Measurements from ENCODE around the gene MDN1. TPM values are rescaled to one million over a fixed set of nuclear protein-coding genes. Genes with fewer than 3 reads are reported as not detected.
"Not testable (repeated sequence)": the region's sequence is repeated elsewhere in the genome, so short reads cannot be mapped to it uniquely, and the experiment has no call there.

The MDN1 gene
- total RNA-seq, 2 donors from 2014 or later = 51.2 to 53.1 TPM

DNA sequence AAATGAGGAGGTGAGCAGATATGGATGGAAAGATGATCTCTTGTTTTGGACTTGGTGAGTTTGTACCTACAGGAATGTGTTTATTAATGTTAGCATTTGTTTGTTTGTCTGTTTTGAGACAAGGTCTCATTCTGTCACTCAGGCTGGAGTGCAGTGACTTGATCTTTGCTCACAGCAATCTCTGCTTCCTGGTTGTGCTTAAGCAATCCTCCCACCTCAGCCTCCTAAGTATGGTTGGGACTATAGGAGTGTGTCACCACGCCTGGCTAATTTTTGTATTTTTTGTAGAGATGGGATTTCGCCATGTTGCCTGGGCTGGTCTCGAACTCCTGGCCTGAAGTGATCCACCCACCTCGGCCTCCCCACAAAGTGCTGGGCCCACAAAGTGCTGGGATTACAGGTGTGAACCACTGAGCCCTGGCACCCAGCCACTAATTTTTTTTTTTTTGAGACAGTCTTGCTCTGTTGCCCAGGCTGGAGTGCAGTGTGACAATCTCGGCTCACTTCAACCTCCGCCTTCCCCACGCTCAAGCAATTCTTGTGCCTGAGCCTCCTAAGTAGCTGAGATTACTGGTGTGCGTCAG, 17.1 kb upstream of the MDN1 start:
- H3K4me3 Mint-ChIP-seq = peak overlapping the region; percentile 58
- no peaks in the 10 kb centered on the region for H3K9me3 ChIP-seq (ENCODE audit: control insufficient read depth, low read length, poor library complexity, severe bottlenecking)
- H3K27me3 Mint-ChIP-seq = no peaks in the 10 kb centered on the region
- ATAC-seq = no peak
- no peak for DNase-seq
- peaks cover 38% of the 10 kb centered on the region for H3K4me1 Mint-ChIP-seq
- H3K27ac Mint-ChIP-seq = peak overlapping the region; percentile 65
- peaks cover 5% of the 10 kb centered on the region for H3K36me3 Mint-ChIP-seq (ENCODE audit: low read depth)

GRCh38 chr6:89834884-89835792, 15.5 kb upstream of the MDN1 start:
- Mint-ChIP-seq H3K27me3 (no peaks in the 10 kb centered on the region), H3K36me3 (ENCODE audit: low read depth) (peaks cover 5% of the 10 kb centered on the region), H3K4me3 (peak overlapping the region; percentile 81), H3K4me1 (peaks cover 51% of the 10 kb centered on the region), H3K27ac (peak overlapping the region; percentile 92)
- peak; percentile 88 for ATAC-seq
- H3K9me3 ChIP-seq (ENCODE audit: control insufficient read depth, low read length, poor library complexity, severe bottlenecking) = no peaks in the 10 kb centered on the region
- DNase-seq = peak in 1 of 3 donors; percentile 14

DNA sequence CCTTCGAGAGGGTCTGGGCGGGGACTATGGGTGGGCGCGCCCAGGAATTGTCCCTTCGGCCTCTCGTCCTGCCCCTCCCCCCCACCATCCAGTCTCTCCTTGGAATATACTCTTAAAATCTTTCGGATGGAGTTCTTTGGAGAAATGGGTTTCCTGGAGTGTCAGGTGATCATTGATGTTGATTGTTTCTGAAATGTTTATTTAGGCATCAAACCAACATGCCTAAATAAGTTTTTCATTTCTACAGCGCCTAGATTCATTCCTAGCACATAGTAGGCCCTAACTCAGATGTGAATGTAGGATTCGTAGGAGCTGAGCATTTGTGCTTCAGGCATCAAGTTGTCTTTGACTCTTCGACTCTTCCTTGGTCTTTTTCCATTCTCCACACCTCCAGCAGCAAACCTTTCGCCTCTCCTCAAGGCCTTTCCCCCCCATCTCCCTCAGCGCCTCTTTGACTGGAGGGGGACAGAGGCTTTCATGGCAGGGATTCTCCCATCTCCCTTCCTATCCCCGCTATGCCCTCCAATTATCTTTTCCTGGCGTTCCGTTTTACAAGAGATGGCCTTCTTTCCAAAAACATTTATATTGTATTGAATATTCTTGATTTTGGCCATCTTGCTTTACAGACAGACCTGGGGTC, 10.7 kb upstream of the MDN1 start:
- H3K27me3 Mint-ChIP-seq = no peaks in the 10 kb centered on the region
- peak overlapping the region; percentile 99 for H3K4me3 Mint-ChIP-seq
- no peak for ATAC-seq
- peaks cover 6% of the 10 kb centered on the region for H3K36me3 Mint-ChIP-seq (ENCODE audit: low read depth)
- H3K9me3 ChIP-seq (ENCODE audit: control insufficient read depth, low read length, poor library complexity, severe bottlenecking) = no peaks in the 10 kb centered on the region
- DNase-seq = no peak
- peak overlapping the region; percentile 88 for H3K27ac Mint-ChIP-seq
- peaks cover 30% of the 10 kb centered on the region for H3K4me1 Mint-ChIP-seq

DNA sequence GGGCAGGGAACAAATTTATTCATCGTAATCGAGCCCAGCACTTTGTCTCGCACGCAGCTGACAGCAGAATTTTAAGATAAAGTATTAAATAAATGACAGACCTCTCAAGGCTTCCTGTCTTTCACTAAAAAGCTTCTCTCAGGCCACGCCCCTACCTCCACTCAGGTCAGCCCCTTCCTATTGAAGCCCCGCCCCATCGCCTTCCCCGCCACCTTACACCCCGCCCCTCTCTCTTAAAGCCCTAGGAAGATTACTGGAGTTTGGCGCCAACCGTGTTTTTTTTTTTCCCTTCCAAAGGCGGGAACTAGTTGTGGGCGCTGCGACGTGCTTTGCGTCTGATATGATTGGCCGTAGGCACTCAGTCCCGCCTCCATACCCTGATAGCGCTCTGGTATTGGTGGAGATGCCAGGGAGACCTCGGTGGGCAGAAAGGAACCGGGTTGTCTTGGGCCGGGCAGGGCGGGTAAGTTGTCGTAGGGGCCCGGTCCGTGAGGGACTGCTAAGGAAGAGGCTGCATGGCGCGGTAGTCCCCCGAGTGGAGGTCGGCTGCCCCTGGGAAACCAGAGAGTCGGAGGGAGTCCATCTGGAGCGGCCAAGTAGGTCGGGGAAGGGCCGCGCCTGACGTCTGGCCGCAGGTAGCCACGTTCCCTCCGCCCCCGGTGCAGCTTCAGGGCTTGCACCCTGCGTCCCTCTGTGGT, 10.0 kb upstream of the MDN1 start, which contains the start of gene CASP8AP2:
TSS of gene CASP8AP2 (plus strand) at position 409 of the 698 bp plus-strand sequence.
- H3K9me3 ChIP-seq (ENCODE audit: control insufficient read depth, low read length, poor library complexity, severe bottlenecking) = no peaks in the 10 kb centered on the region
- H3K27me3 Mint-ChIP-seq = no peaks in the 10 kb centered on the region
- peak; percentile 83 to 93 (median 85) for DNase-seq
- H3K4me1 Mint-ChIP-seq = peaks cover 23% of the 10 kb centered on the region
- peaks cover 6% of the 10 kb centered on the region for H3K36me3 Mint-ChIP-seq (ENCODE audit: low read depth)
- peak; percentile 93 for ATAC-seq
- peak within 1 kb of the TSS; percentile 99 for H3K4me3 Mint-ChIP-seq
- H3K27ac Mint-ChIP-seq = peak within 1 kb of the TSS; percentile 88

DNA sequence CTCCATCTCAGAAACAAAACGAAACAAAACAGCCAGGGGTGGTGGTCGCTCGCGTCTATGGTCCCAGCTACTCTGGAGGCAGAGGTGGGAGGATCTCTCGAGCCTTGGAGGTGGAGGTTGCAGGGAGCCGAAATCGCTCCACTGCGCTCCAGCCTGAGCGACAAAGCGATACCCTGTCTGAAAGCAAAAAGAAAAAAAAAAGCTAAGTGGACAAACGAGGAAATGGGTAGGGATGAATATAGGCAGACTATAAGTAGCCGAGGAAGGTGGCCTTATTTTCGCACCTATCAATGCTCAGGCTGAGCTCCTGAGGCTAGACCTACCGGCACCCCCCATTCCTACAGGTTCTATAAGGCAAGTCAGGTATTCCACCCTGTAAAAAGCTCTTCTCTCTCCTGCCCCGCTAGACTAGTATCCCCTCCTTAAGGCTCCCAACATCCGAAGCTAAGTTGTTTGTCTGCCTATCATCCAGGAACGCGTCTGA, 9.4 kb upstream of the MDN1 start:
- H3K27me3 Mint-ChIP-seq = no peaks in the 10 kb centered on the region
- H3K4me1 Mint-ChIP-seq = peaks cover 23% of the 10 kb centered on the region
- ATAC-seq = peak; percentile 52

GRCh38 chr6:89828475-89828987, 8.9 kb upstream of the MDN1 start:
- Mint-ChIP-seq H3K4me3 (peak overlapping the region; percentile 99), H3K4me1 (peaks cover 23% of the 10 kb centered on the region), H3K27ac (peak overlapping the region; percentile 88)
- not testable (repeated sequence) for H3K27me3 Mint-ChIP-seq; DNase-seq; ATAC-seq; H3K36me3 Mint-ChIP-seq (ENCODE audit: low read depth); H3K9me3 ChIP-seq (ENCODE audit: control insufficient read depth, low read length, poor library complexity, severe bottlenecking)

More for the DNA sequence above, 9.4 kb upstream of the MDN1 start:
- Mint-ChIP-seq H3K4me3 (peak overlapping the region; percentile 99), H3K27ac (peak overlapping the region; percentile 88), H3K36me3 (ENCODE audit: low read depth) (peaks cover 6% of the 10 kb centered on the region)
- DNase-seq = peak in 1 of 3 donors; percentile 17
- no peaks in the 10 kb centered on the region for H3K9me3 ChIP-seq (ENCODE audit: control insufficient read depth, low read length, poor library complexity, severe bottlenecking)

DNA sequence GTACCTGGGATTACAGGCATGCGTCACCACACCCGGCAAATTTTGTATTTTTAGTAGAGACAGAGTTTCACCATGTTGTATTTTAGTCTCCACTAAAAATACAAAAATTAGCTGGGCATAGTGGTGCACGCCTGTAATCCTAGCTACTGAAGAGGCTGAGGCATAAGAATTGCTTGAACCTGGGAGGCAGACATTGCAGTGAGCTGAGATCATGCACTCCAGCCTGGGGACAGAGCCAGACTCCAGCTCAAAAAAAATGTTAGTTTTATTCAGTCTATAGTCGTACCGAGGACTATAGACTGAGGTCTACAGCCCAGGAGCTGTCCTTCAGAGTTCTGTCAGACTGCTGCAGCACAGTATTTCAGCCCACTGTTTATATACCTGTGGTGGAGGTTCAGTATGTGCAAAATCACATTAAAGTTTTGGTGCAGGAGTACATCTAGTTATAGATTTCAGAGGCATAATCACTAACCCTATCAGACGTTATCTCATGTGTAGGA, 6.5 kb upstream of the MDN1 start:
- DNase-seq (no peak), ATAC-seq (no peak)
- no peak overlapping the region for H3K4me3 Mint-ChIP-seq
- no peak overlapping the region for H3K27ac Mint-ChIP-seq
- H3K36me3 Mint-ChIP-seq (ENCODE audit: low read depth) = peaks cover 3% of the 10 kb centered on the region
- H3K27me3 Mint-ChIP-seq = no peaks in the 10 kb centered on the region
- peaks cover 13% of the 10 kb centered on the region for H3K4me1 Mint-ChIP-seq
- no peaks in the 10 kb centered on the region for H3K9me3 ChIP-seq (ENCODE audit: control insufficient read depth, low read length, poor library complexity, severe bottlenecking)

GRCh38 chr6:89818977-89819335, 638 bp downstream of the MDN1 start:
- Mint-ChIP-seq H3K27me3 (no peaks in the 10 kb centered on the region), H3K4me1 (peaks cover 25% of the 10 kb centered on the region), H3K4me3 (peak overlapping the region; percentile 98), H3K27ac (peak overlapping the region; percentile 93), H3K36me3 (ENCODE audit: low read depth) (peaks cover 3% of the 10 kb centered on the region)
- H3K9me3 ChIP-seq (ENCODE audit: control insufficient read depth, low read length, poor library complexity, severe bottlenecking) = no peaks in the 10 kb centered on the region
- DNase-seq (no peak), ATAC-seq (peak; percentile 17)

DNA sequence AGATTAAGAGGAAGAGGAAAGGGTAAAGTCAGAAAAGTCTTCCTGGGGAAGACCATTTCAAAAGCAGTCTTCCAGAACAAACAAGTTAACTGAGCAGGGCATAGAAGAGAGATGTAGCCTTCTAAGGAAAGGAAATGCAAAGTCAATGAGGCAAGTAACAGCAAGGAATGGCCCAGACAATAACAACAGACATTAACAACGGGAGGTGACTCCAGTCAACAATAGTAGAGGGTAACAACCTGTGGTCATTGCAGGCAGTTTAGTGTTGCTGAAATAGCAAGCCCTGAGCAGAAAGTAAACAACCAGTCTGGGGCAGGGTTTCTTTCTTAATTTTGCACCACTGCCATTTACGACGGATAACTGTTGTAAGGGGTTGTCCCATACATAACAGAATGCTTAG, 2.1 kb downstream of the MDN1 start:
- H3K36me3 Mint-ChIP-seq (ENCODE audit: low read depth) = peaks cover 3% of the 10 kb centered on the region
- H3K27ac Mint-ChIP-seq = no peak overlapping the region
- H3K4me3 Mint-ChIP-seq = peak overlapping the region; percentile 77
- DNase-seq = no peak
- H3K4me1 Mint-ChIP-seq = peaks cover 26% of the 10 kb centered on the region
- no peaks in the 10 kb centered on the region for H3K27me3 Mint-ChIP-seq
- ATAC-seq = no peak
- H3K9me3 ChIP-seq (ENCODE audit: control insufficient read depth, low read length, poor library complexity, severe bottlenecking) = no peaks in the 10 kb centered on the region

GRCh38 chr6:89813422-89813821, 6.2 kb downstream of the MDN1 start:
- H3K9me3 ChIP-seq (ENCODE audit: control insufficient read depth, low read length, poor library complexity, severe bottlenecking); H3K27me3 Mint-ChIP-seq; DNase-seq; H3K36me3 Mint-ChIP-seq (ENCODE audit: low read depth); ATAC-seq; H3K4me3 Mint-ChIP-seq; H3K27ac Mint-ChIP-seq: not testable (repeated sequence)
- H3K4me1 Mint-ChIP-seq = peaks cover 19% of the 10 kb centered on the region

- no peak overlapping the region for H3K27ac Mint-ChIP-seq
Measured at GRCh38 chr6:89807581-89807980, 12.0 kb downstream of the MDN1 start.

DNA sequence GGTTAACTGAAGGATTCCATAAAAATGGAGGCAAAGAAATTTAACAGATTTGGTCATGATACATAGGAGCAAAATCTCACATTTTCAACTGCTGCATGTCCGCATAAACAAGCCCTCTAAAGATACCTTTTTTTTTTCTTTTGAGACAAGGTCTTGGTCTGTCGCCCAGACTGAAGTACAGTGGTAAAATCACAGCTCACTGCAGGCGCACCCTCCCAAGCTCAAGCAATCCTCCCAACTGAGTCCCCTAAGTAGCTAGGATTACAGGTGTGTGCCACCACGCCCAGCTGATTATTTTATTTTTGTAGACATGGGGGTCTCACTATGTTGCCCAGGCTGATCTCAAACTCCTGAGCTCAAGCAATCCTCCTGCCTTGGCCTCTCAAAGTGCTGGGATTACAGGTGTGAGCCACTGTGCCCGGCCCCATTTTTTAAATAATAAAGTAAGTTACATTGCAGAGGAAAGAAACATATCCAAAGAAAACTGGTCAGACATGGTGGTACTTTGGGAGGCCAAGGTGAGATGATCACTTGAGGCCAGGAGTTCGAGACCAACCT, 13.7 kb downstream of the MDN1 start:
- Mint-ChIP-seq H3K27ac (no peak overlapping the region), H3K4me1 (peaks cover 17% of the 10 kb centered on the region), H3K27me3 (no peaks in the 10 kb centered on the region), H3K4me3 (no peak overlapping the region), H3K36me3 (ENCODE audit: low read depth) (no peaks in the 10 kb centered on the region)
- ATAC-seq (no peak), DNase-seq (no peak)
- H3K9me3 ChIP-seq (ENCODE audit: control insufficient read depth, low read length, poor library complexity, severe bottlenecking) = no peaks in the 10 kb centered on the region

More at GRCh38 chr6:89807581-89807980, 12.0 kb downstream of the MDN1 start:
- DNase-seq (no peak), ATAC-seq (no peak)
- H3K4me3 Mint-ChIP-seq = no peak overlapping the region
- peaks cover 17% of the 10 kb centered on the region for H3K4me1 Mint-ChIP-seq
- H3K9me3 ChIP-seq (ENCODE audit: control insufficient read depth, low read length, poor library complexity, severe bottlenecking) = no peaks in the 10 kb centered on the region
- H3K27me3 Mint-ChIP-seq = no peaks in the 10 kb centered on the region
- no peaks in the 10 kb centered on the region for H3K36me3 Mint-ChIP-seq (ENCODE audit: low read depth)
